Activated CD4-positive, alpha-beta T cell treated with anti-CD3 and anti-CD28 coated beads, Interleukin-2, amount 50 U/mL, for 4 hours (primary cell): ENCODE measurements around the gene MELTF.
"Not testable (repeated sequence)": the region's sequence is repeated elsewhere in the genome, so short reads cannot be mapped to it uniquely, and the experiment has no call there.

Experiments
- DNase-seq, 2 experiments: peaks; one replicate each; pipeline ENCODE4 v3.0.0-alpha.2; 2020

The MELTF gene

GRCh38 chr3:197029511-197030167 is at the start of gene MELTF:
TSS of gene MELTF (minus strand) at chr3:197029817. CDS start at chr3:197029702, 115 bp downstream.
- peak; percentile 51 to 52 for DNase-seq

- no peak for DNase-seq
Measured at GRCh38 chr3:197076415-197076814, 46.8 kb upstream of the MELTF start.

GRCh38 chr3:197068077-197068476 is 38.5 kb upstream of the MELTF start:
- DNase-seq, result no peak

DNA sequence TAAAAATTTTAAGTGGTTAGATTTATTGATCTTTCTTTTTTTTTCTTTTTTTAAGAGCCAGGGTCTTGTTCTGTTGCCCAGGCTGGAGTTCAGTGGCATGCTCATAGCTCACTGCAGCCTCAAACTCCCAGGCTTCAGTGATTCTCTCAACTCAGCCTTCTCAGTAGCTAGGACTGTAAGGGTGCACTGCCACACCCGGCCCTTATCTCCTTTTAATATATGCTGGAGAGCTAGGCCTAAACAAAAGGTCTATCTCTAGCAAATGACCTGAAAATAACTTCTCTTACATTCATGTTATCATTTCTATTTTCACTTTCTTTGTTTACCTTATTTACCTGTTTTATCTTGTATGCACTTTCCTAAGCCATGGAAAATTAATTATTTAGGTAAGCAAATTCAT is 35.2 kb upstream of the MELTF start:
- DNase-seq, result no peak

DNA sequence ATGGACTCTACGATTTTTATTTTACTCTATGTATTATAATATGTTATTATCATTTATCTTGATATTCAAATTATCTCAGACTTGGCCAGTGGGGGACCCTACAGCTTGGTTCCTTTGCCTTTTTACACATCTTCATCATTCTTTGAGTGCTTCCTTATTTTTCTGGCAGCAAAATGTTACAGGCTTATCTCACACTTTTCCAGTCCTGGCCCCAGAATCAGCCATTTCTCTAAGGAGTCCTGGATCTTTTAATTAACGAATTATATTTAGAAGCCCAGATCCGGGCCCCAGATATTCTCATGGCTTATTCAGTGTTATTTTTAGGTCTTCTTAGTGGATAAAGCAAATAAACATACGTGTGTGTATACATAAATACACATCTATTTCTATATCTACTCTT is 32.8 kb upstream of the MELTF start:
- no peak for DNase-seq

DNA sequence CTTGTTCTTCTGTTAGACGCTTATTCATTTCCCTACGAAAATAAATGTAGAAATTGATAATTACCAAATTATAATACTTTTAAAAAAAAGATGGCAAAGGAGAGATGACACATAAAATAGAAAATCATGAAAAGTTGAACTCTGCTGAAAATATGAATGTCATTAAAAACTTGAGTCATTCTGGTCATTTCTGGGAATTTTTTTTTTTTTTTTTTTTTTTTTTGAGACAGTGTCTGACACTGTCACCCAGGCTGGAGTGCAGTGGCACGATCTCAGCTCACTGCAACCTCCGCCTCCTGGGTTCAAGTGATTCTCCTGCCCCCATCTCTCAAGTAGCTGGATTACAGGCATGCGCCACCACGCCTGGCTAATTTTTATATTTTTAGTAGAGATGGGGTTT is 22.0 kb upstream of the MELTF start:
- DNase-seq, result not testable (repeated sequence)

GRCh38 chr3:197050511-197050910 is 20.9 kb upstream of the MELTF start:
- no peak for DNase-seq

GRCh38 chr3:197042539-197042938 is 12.9 kb upstream of the MELTF start:
- no peak for DNase-seq

- no peak for DNase-seq
Measured at GRCh38 chr3:197041875-197042488, 12.4 kb upstream of the MELTF start.

GRCh38 chr3:197040658-197041057 is 11.0 kb upstream of the MELTF start:
- DNase-seq, result no peak

- DNase-seq, result no peak
Measured at GRCh38 chr3:197038679-197039462, 9.3 kb upstream of the MELTF start.

GRCh38 chr3:197035577-197035976 is 6.0 kb upstream of the MELTF start:
- DNase-seq, result no peak

- not testable (repeated sequence) for DNase-seq
Measured at GRCh38 chr3:197034778-197035177, 5.2 kb upstream of the MELTF start.

- DNase-seq, result not testable (repeated sequence)
Measured at GRCh38 chr3:197033764-197034163, 4.1 kb upstream of the MELTF start.

GRCh38 chr3:197031315-197032285 is 2.0 kb upstream of the MELTF start:
- DNase-seq, result no peak

- no peak for DNase-seq
Measured at GRCh38 chr3:197030379-197031314, 1.0 kb upstream of the MELTF start.

GRCh38 chr3:197028728-197029510 is 698 bp downstream of the MELTF start:
- no peak for DNase-seq

DNA sequence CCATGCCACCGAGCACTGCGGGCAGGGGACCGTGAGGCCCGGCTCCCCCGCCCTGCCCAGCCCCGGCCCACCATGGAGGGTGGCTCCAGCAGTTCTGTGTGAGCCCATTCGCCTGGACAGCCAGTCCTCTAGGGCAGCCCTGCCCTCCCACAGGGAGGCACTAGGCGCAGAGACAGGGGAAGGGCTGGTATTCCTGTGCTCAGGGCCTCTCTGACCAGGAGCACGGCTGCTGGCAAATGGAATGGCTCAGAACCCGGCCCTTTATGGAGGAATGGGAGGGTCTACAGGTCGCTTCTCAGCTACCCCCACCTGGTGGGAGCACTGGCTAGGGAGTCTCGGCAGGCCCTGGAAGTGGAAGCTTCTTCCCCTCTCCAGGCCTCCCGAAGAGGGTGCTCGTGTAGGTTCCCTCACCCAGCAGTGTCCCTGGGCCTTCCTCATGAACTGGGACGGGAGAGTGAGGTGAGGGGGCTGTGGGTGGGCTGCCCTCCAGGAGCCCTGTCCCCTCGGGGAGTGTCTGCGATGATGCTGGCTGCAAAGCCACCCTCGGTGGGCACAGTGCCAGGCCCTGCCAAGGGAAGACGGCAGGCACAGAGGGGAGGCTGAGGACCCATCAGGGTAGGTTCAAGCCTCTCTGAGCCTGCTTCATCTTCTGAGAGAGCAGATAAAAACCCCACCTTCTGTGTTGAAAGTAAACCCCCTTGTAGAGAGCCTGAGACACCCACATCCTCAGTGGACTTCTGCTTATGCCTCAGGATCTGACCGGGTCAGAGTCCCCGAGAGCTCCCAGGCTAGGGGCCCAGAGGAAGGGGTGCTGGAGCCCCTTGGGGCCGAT is 1.5 kb downstream of the MELTF start:
- DNase-seq, result no peak

DNA sequence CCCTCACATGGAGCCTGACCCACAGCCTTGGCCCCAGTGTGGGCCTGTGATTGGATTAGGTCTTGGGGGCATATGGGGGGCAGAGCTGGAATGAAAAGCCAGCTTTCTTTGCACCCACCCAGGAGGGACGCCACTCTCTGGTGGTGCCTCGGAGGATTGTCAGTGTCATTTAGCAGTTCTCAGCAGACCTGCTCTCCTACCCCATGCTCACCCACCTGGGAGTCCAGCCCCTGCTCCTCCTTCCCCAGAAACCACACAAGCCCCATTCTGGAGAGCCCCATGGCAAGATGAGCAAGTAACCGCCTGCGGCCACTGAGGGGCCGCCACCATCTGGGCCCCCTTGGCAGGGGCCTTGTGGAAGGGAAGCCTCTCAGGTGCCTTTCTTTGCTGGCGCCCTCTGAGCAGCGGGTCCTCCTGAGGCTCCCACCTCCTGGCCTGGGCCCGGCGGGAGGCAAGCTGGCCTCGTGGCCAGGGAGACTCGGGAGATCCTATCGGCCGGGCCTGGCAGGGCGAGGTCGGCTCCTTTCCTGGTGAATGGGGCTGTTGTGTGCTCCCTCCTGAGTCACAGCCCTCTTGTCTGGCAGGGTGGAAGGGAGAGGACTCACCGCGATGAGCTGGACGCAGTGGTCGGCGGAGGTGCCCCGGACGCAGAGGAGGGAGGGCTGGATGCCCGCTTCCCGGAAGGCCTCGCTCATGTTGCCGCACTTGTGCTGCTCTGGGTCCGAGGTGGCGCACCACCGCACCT is 2.3 kb downstream of the MELTF start:
- DNase-seq, result no peak
